Activated CD8-positive, alpha-beta memory T cell treated with anti-CD3 and anti-CD28 coated beads for 1 hour (primary cell): ENCODE results near the gene ZNF200.
"Not testable (repeated sequence)": the region's sequence is repeated elsewhere in the genome, so short reads cannot be mapped to it uniquely, and the experiment has no call there.

Experiments used
- DNase-seq, 2 donors: peaks; one replicate each; pipeline ENCODE4 v3.0.0-alpha.2; 2020; ENCODE audit warnings: low read depth in 1 of 2; ENCODE audit errors: extremely low read depth in 1 of 2

The ZNF200 gene

GRCh38 chr16:3234857-3235561 lies at the start of gene ZNF200:
ZNF200 (minus strand) TSS chr16:3235158; CDS start chr16:3233755, 1,403 bp downstream.
- DNase-seq = peak; percentile 81 to 89

GRCh38 chr16:3283543-3284447 lies 48.8 kb upstream of the ZNF200 start:
- no peak for DNase-seq

GRCh38 chr16:3282730-3283542 lies 48.0 kb upstream of the ZNF200 start, which contains the start of gene ZNF263:
ZNF263 (plus strand) TSS chr16:3283491; CDS start chr16:3283819, 328 bp downstream.
- peak; percentile 80 to 84 for DNase-seq

- DNase-seq = no peak
These were observed 47.3 kb upstream of the ZNF200 start for GRCh38 chr16:3282103-3282729.

GRCh38 chr16:3281222-3281820 lies 46.4 kb upstream of the ZNF200 start:
- no peak for DNase-seq

GRCh38 chr16:3276679-3277078 lies 41.7 kb upstream of the ZNF200 start:
- DNase-seq = no peak

- no peak for DNase-seq
These were observed 40.0 kb upstream of the ZNF200 start for GRCh38 chr16:3274947-3275346.

- DNase-seq = no peak
These were observed 39.5 kb upstream of the ZNF200 start for GRCh38 chr16:3274490-3274889.

- not testable (repeated sequence) for DNase-seq
These were observed 36.3 kb upstream of the ZNF200 start for GRCh38 chr16:3271281-3271680.

- not testable (repeated sequence) for DNase-seq
These were observed 35.8 kb upstream of the ZNF200 start for GRCh38 chr16:3270718-3271117.

- no peak for DNase-seq
These were observed 33.3 kb upstream of the ZNF200 start for GRCh38 chr16:3268294-3268693.

GRCh38 chr16:3266873-3267537 lies 32.0 kb upstream of the ZNF200 start:
- DNase-seq = no peak

- peak; percentile 91 to 96 for DNase-seq
These were observed 29.4 kb upstream of the ZNF200 start for GRCh38 chr16:3264137-3265036.

GRCh38 chr16:3262517-3262916 lies 27.6 kb upstream of the ZNF200 start:
- DNase-seq = no peak

GRCh38 chr16:3259836-3260235 lies 24.9 kb upstream of the ZNF200 start:
- DNase-seq = no peak

- no peak for DNase-seq
These were observed 22.0 kb upstream of the ZNF200 start for GRCh38 chr16:3256866-3257465.

- no peak for DNase-seq
These were observed 21.3 kb upstream of the ZNF200 start, which contains the start of gene MEFV for GRCh38 chr16:3256146-3256865. MEFV (minus strand) TSS chr16:3256633; CDS start chr16:3256587, 46 bp downstream.
